Parietal lobe (tissue), 2 donors: ENCODE results near the gene PLXNB1. TPM values are rescaled to one million over a fixed set of nuclear protein-coding genes. Genes with fewer than 3 reads are reported as not detected.

Experiments
- small RNA-seq: library from RNA; depleted of rRNA; stranded (forward); fragments of <200 nt; gene quantifications from one replicate; pipeline ENCODE3, GENCODE V24; 2014; ENCODE audit warnings: low replicate concordance
- total RNA-seq: library from RNA; depleted of rRNA; stranded (reverse); fragments of >200 nt; gene quantifications from one replicate; pipeline ENCODE4 v1.2.3, GENCODE V29; 2014

Gene PLXNB1
- total RNA-seq = 152 TPM

GRCh38 chr3:48429960-48430707 lies at the start of gene PLXNB1:
TSS of gene PLXNB1 (minus strand) at chr3:48430086. CDS start at chr3:48424611, 5,475 bp downstream.

GRCh38 chr3:48446425-48447193 lies 16.7 kb upstream of the PLXNB1 start, which contains the start of gene ATRIP:
TSS of gene ATRIP (plus strand) at chr3:48446737. CDS start at chr3:48446846, 109 bp downstream.

GRCh38 chr3:48439820-48440589 lies 10.1 kb upstream of the PLXNB1 start, which contains the start of the genes CCDC51 and TMA7:
TSS of gene CCDC51 (minus strand) at chr3:48440119. CDS start at chr3:48435128, 4,991 bp downstream.
TSS of gene TMA7 (plus strand) at chr3:48440257. CDS start at chr3:48440297, 40 bp downstream.

GRCh38 chr3:48371651-48372376 lies 58.1 kb downstream of the PLXNB1 start, which contains the start of gene FBXW12:
TSS of gene FBXW12 (plus strand) at chr3:48372219. CDS start at chr3:48372768, 549 bp downstream.

Small RNA genes lying within 50 kb of the gene (small RNA-seq; reads per million reads assigned to genes)
- not detected for gene RN7SL321P

Other genes starting within 250 kb of the PLXNB1 start
- 6.9 TPM for gene CDC25A, start 241.7 kb downstream of the PLXNB1 start, total RNA-seq
- gene CAMP, start 206.6 kb downstream of the PLXNB1 start, total RNA-seq = not detected
- gene ZNF589, start 189.0 kb downstream of the PLXNB1 start, total RNA-seq = 49.5 TPM
- gene NME6, start 128.7 kb downstream of the PLXNB1 start, total RNA-seq = 29.7 TPM
- gene SPINK8, start 96.4 kb downstream of the PLXNB1 start, total RNA-seq = not detected
- 2.8 TPM for gene FBXW12, start 57.9 kb downstream of the PLXNB1 start, total RNA-seq
- gene CCDC51, start 10.0 kb upstream of the PLXNB1 start, total RNA-seq = 6.9 TPM
- 80.4 TPM for gene TMA7, start 10.2 kb upstream of the PLXNB1 start, total RNA-seq
- gene ATRIP, start 16.7 kb upstream of the PLXNB1 start, total RNA-seq = 9.7 TPM
- 64.8 TPM for gene SHISA5, start 74.1 kb upstream of the PLXNB1 start, total RNA-seq
- gene PFKFB4, start 126.7 kb upstream of the PLXNB1 start, total RNA-seq = 33.2 TPM
- gene UCN2, start 133.7 kb upstream of the PLXNB1 start, total RNA-seq = not detected
- 4.1 TPM for gene COL7A1, start 165.2 kb upstream of the PLXNB1 start, total RNA-seq
- 145 TPM for gene UQCRC1, start 179.6 kb upstream of the PLXNB1 start, total RNA-seq
- gene TMEM89, start 191.7 kb upstream of the PLXNB1 start, total RNA-seq = not detected
- 8.8 TPM for gene SLC26A6, start 205.4 kb upstream of the PLXNB1 start, total RNA-seq
- gene CELSR3, start 232.8 kb upstream of the PLXNB1 start, total RNA-seq = 67.9 TPM